ENCODE measurements around the gene YPEL3.

YPEL3 gene

GRCh38 chr16:30068333-30068732 is 27.7 kb downstream of the YPEL3 start:
- DNase-seq: no peak

GRCh38 chr16:30067584-30067916 is 28.5 kb downstream of the YPEL3 start:
- DNase-seq: no peak

- DNase-seq: no peak
Measured at GRCh38 chr16:30066761-30067583, 29.0 kb downstream of the YPEL3 start.

- peak; percentile 20 for DNase-seq
Measured at GRCh38 chr16:30065943-30066760, 29.9 kb downstream of the YPEL3 start.

- peak; percentile 98 for DNase-seq
Measured at GRCh38 chr16:30065102-30065942, 30.7 kb downstream of the YPEL3 start, which contains the start of gene ALDOA. ALDOA (plus strand) TSS chr16:30065760; CDS start chr16:30066898, 1,138 bp downstream.

- no peak for DNase-seq
Measured at GRCh38 chr16:30064729-30065101, 31.3 kb downstream of the YPEL3 start.

GRCh38 chr16:30063893-30064728 is 31.9 kb downstream of the YPEL3 start:
- DNase-seq: peak; percentile 85

- no peak for DNase-seq
Measured at GRCh38 chr16:30063278-30063892, 32.6 kb downstream of the YPEL3 start.

- DNase-seq: peak; percentile 52
Measured at GRCh38 chr16:30060836-30061554, 35.0 kb downstream of the YPEL3 start.

GRCh38 chr16:30060346-30060745 is 35.7 kb downstream of the YPEL3 start:
- DNase-seq: peak; percentile 71

GRCh38 chr16:30054959-30055553 is 41.0 kb downstream of the YPEL3 start:
- DNase-seq: peak; percentile 65

GRCh38 chr16:30054451-30054850 is 41.6 kb downstream of the YPEL3 start:
- DNase-seq: peak; percentile 35

- DNase-seq: no peak
Measured at GRCh38 chr16:30053376-30054015, 42.5 kb downstream of the YPEL3 start.

- DNase-seq: peak; percentile 92
Measured at GRCh38 chr16:30052671-30053372, 43.2 kb downstream of the YPEL3 start.

- no peak for DNase-seq
Measured at GRCh38 chr16:30051518-30051917, 44.5 kb downstream of the YPEL3 start.

- no peak for DNase-seq
Measured at GRCh38 chr16:30049871-30050270, 46.1 kb downstream of the YPEL3 start.

GRCh38 chr16:30046588-30046987 is 49.4 kb downstream of the YPEL3 start:
- DNase-seq: no peak

- DNase-seq: no peak
Measured at GRCh38 chr16:30046178-30046577, 49.8 kb downstream of the YPEL3 start.
